Stimulated activated CD4-positive, alpha-beta T cell treated with anti-CD3 and anti-CD28 coated beads, Interleukin-15, amount 100 ng/mL, for 24 hours (primary cell): ENCODE results near the gene DAP3.
"Not testable (repeated sequence)": the region's sequence is repeated elsewhere in the genome, so short reads cannot be mapped to it uniquely, and the experiment has no call there.

Experiments
- DNase-seq: peaks from one replicate; pipeline ENCODE4 v3.0.0-alpha.2; 2020

DAP3 gene

DNA sequence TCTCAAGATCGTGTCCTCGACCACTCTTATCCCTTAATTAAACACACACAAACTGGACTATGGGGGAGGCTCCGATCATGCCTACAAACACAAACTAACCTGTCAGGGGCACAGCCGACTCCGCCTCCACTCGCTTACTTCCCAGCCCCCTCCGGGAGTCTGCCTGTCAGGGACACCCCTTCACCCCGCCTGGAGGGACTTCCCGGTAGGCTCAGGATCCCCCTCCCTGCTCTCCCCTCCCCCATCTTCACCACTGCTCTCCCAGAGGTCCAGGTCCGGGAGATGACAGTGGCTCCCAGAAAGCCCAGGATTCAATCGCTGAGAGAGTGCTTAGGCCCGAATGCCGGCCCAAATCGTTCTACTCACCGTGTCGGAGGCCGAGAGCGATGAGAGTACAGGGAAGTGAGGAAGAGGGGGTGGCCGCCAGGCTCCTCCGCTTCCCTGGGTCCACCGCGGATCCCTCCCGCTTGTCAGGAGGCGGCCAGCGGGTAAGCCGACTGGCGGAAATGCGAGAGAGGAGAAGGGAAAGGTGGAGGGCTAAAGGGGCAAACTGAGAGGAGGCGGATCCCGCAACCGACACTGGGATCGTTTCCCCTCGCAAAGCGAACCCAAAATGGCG, 1.1 kb upstream of the DAP3 start:
- DNase-seq = not testable (repeated sequence)

DNA sequence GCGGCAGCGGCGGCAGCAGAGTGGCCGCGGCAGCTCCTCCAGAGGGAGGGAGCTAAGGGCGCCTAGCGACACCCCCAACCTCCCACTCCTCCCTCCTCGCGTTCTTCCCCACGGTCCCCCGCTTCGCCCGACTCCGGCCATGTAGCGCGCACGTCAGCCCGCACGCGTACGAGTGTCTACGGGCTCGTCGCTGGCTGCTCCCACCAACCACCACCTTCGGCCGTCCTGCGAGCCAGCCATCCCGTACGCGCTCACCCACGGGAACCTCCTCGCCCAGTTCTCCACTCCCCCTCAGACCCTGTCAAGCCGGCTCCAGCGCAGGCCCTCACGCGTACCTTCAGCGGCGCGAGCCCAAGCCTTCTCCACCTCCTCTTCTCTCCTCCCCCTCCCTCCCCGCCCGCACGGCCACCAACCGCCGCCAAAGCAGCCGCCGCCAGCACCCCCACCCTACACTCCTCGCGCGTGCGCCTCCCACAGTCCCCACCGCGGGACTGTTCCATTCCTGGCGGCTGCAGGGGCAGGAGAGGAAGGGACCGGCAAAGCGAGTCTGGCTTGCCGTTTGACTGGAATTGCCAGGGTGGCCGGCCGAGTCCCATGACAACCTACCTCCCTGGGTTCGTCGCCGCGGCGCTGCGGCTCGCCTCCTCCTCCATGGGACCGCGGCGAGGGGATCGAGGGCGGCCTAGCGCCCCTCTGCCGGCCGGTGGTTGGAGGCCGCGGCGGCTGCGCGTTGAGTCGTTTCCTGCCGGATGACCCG, 389 bp upstream of the DAP3 start, which contains the start of gene YY1AP1:
Gene YY1AP1, minus strand, starts transcription at position 451 of the 757 bp plus-strand sequence. CDS start 8,338 bp downstream, outside the sequence.
- peak; percentile 93 for DNase-seq

- no peak for DNase-seq
Observed at GRCh38 chr1:155691992-155692528, 3.2 kb downstream of the DAP3 start.

- no peak for DNase-seq
Observed at GRCh38 chr1:155694167-155694566, 5.3 kb downstream of the DAP3 start.

DNA sequence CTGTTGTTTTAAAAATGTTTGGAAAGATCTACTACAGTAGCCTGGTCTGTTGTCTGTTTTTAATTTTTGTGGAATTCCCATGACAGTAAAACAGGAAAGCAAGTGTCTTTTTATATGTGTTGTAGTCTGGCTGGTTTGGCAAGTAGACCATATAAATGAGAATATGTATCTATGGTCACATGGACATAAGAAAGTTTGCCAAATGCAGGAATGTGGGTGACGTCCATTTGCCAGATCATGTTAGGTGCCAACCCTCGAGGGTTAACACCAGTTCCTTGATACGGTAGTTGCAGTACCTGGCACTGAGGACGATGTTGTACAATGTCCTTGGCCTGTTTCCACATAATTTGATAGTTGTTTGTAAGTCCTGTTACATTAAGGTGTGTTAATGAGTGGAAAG, 6.2 kb downstream of the DAP3 start:
- DNase-seq = no peak

GRCh38 chr1:155695608-155696007, 6.7 kb downstream of the DAP3 start:
- DNase-seq = no peak

- no peak for DNase-seq
Observed at GRCh38 chr1:155696524-155696923, 7.6 kb downstream of the DAP3 start.

GRCh38 chr1:155697046-155697445, 8.2 kb downstream of the DAP3 start:
- no peak for DNase-seq

- not testable (repeated sequence) for DNase-seq
Observed at GRCh38 chr1:155697616-155698015, 8.7 kb downstream of the DAP3 start.

GRCh38 chr1:155698382-155699038, 9.6 kb downstream of the DAP3 start:
- DNase-seq = no peak

GRCh38 chr1:155699062-155699461, 10.2 kb downstream of the DAP3 start:
- not testable (repeated sequence) for DNase-seq

- not testable (repeated sequence) for DNase-seq
Observed at GRCh38 chr1:155701675-155702074, 12.8 kb downstream of the DAP3 start.

DNA sequence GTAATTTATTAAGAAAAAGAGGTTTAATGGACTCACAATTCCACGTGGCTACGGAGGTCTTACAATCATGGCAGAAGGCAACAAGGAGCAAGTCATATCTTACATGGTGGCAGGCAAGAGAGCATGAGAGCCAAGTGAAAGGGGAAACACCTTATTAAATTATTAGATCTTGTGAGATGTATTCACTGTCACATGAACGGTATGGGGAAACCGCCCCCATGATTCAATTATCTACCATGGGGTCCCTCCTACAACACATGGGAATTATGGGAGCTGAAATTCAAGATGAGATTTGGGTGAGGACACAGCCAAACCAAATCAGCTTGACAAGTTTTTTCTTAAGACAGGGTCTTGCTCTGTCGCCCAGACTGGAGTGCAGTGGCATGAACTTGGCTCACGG, 14.3 kb downstream of the DAP3 start:
- DNase-seq = no peak

DNA sequence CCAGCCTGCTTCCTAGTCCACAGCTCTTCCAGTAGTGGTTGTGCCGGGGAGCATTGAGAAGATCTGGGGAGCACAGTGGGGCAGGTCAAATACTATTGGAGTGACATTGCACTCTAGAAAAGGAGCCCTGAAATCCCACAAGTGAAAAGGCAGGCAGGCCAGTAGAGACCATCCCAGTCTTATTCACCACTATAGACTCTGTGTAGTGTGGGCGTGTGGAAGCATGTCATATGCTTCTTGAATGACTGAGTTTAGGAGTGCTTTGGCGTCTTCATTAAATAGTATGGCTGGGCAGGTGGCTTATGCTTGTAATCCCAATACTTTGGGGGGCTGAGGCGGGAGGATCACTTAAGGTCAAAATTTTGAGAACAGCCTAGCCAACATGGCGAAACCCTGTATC, 15.5 kb downstream of the DAP3 start:
- not testable (repeated sequence) for DNase-seq

DNA sequence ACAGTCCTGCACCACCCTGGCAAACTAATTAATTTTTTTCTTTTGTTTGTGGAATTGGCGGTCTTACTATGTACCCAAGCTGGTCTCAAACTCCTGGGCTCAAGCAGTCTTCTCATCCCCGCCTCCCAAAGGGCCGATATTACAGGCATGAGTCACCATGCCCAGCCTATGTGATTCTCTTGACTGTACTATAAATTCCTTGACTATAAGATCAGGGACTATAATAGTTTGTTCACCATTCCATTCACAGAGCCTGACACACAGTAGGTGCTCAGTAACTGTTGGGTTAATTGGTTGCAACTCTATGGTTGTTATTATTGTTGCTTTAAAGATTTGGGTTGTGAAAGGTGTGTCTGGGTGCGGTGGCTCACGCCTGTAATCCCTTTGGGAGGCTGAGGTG, 17.2 kb downstream of the DAP3 start:
- DNase-seq = no peak

DNA sequence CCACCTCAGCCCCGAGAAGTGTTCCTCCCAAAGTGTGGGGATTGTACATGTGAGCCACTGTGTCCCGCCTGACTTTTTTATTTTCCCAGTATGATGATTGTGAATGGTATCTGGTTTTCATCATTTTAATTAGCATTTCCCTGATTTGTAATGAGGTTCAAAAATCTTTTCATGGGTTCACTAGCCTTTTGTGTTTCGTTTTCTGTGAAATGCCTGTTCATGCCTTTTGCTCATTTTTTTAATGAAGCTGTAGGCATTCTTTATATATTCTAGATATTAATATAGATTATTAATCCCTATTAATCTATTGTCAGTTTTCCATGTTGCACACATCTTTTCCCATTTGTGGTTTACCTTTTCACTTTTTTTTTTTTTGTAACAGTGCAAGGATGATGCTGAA, 20.5 kb downstream of the DAP3 start:
- DNase-seq = no peak

GRCh38 chr1:155711457-155711856, 22.6 kb downstream of the DAP3 start:
- DNase-seq = not testable (repeated sequence)

DNA sequence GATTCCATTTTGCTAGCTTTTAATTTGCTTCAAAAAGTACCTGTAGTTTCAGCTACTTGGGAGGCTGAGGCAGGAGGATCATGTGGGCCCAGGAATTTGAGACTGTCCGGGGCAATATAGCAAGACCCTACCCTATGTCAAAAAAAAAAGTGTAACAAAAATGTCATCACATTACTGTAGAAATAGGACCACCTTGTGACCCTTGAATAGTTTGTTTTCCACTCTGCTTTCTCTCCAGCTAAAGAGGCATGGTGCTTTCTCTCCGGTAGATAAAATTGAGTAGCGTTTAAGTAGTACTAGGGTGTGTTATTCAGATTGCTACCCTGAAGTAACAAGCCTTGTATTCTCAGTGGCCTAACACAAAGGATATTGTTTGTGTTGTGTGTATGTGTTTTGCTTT, 23.7 kb downstream of the DAP3 start:
- not testable (repeated sequence) for DNase-seq

GRCh38 chr1:155713075-155713474, 24.2 kb downstream of the DAP3 start:
- DNase-seq = no peak

- not testable (repeated sequence) for DNase-seq
Observed at GRCh38 chr1:155715056-155715455, 26.2 kb downstream of the DAP3 start.

DNA sequence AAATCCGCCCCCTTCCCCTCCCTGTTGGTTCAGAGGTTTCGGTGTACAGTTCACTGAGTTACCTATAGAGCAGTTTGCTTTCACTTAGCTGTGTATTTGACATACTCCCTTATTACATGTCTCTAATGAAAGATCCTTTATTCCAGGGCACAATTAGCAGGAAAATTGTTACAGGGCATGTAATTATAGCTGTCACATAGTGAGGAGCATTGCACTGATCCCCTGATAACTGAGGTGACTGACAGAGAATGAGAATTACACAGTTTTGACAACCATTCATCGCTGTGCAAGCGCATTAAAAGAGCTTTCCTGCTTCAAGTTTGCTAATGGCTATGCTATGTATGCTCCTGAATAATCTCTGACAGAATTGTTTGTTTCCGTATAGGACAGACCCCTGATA, 26.9 kb downstream of the DAP3 start:
- no peak for DNase-seq

- no peak for DNase-seq
Observed at GRCh38 chr1:155717041-155717440, 28.1 kb downstream of the DAP3 start.

GRCh38 chr1:155718524-155719115, 29.7 kb downstream of the DAP3 start:
- DNase-seq = not testable (repeated sequence)
